Measurements from ENCODE around the gene HORMAD2.
"Not testable (repeated sequence)": the region's sequence is repeated elsewhere in the genome, so short reads cannot be mapped to it uniquely, and the experiment has no call there.

Gene HORMAD2

DNA sequence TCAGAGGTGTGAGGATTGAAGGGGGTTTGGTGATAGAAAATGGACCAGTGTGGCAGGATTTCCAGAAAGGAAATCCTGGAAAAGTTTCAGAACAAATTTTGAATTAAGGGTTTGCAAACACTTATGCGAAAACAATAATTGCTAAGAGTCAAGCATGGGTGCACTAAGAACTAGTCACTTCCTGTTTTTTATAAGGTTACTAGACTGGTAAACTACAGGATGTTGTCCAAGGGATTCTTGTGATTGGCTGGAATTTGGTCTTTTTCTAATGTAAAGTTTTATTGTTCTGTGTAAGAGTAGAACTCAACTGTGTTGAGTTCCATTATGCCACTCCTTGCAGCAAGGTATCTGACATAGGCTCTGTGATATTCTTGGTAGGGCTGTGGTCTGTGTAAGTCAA is 112.2 kb downstream of the HORMAD2 start:
- DNase-seq: peak in 1 of 5 experiments; percentile 31

DNA sequence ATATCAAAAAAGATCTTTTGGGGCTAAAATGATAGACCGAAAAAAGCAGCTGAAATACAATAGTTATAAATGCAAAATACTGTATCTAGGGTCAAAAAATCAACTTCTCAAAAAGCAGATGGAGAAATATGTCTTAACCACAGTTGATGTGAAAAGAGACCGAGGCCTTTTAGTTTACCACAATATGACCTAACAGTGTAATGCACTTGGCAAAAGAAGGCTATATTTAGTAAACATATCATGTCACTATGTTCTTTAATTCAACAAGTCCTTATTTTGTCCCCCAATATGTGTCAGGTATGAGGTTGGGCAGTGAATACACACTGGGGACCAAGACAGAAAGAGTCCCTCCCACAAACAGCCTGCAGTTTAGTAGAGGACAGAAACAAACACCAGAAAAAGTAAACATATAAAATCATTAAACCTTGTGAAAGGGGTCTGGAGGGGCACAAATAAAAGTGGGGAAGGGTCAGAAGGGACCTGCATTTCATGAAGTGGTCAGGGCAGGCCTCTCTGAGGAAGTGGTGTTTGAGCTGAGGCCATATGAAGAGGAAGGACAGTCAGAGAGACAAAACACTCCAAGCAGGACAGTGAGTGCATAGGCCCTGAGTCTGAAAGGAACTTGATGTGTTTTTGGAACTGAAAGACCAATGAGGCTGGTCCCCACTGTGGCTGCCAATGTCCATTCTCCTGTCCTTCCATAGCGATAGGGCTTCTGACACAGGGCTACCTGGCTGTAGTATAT is 112.9 kb downstream of the HORMAD2 start:
- no peak for DNase-seq

DNA sequence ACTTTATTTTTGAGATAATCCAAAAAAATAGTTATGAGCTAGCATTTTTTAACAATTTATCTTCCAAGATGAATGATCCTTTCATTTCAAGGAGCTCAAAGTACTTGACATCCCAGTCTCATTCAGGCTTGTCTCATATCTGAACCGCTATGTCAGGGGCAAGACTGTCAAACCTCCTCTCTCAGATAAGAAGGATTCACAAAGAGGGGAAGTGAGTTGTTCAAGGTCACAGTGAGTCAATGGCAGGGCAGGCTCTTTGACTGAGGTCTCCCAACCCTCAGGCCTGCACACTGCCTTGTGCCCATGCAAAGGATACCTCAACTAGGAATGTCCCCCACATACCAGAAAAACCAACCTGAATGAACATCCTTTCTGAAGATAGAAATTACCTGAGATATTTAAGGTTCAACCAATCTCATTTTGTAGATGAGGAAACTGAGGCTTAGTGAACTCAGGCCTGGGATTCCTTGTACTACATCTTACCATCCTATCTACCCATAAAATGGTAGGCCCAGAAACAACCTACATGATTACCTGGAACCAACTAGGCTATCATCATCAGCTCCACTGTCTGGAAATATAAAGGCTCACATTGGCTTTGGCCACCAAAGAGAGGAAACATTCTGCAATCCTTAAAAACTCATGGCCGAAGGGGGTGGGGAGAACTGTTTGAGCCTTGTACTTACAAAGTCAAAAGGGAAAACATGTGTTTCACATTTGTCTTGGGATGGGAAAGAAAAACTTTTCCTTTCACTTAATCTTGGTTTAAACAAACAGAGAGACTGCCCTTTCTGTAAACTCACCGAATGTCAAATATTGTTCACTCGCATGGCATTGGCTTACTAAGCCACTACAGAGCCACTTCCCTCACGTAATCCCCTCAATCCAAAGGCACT is 115.2 kb downstream of the HORMAD2 start:
- no peak for DNase-seq

DNA sequence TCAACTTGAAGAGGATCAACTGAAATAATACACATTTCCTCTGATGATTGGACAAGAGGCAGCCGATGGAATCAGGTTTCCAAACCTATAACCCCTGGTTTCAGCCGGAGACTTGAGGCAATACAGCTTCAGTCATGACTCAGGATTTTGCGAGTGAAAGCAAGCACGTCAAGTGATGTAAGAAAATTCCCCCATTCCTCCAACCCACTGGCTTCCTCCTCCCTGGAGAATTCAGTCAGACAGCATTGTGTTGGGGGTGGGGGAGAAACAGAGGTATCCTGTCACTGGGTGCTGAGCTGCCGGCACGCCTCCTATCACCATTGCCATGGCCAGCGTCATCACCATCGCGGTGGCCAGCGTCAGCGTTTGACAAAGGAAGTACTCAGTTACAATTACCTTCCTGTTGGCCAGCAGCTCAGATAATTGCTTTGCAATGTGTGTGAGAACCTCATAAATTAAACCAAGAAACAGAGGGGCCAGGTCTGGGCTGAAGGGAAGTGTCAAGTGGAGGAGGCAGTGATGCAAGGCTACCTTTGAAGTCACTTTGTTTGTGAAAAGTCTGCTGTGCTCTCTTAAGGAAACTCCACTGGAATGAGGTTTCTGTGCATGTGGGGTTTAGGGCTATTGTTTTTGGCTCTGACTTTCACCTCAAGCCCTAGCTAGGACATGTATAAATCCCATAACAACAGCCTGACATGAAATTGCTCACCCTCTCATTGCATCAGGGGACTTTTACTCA is 116.0 kb downstream of the HORMAD2 start:
- peak in 2 of 5 experiments; percentile 31 to 55 for DNase-seq

DNA sequence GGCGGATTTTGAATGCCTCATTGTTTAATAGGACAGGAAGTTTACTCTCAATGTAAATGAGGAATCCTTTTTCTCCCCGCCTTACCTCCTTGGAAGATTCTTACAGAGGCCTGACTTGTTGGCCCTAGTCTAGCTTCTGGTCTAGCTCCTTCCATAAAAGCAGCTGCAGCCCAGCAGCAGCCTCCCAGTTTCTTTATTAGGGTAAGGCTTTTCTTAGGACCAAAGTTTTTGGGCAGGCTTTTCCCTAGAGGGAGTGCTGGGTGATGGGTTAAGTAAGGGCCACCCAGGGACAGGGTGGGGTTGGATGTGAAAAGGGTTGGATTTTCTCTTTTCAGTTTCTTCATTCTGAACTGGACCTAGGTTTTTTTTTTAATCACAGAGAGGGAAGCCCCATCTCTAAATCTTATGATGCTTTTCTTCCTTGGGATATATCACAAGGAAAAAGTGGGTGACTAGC is 116.6 kb downstream of the HORMAD2 start:
- DNase-seq: no peak

DNA sequence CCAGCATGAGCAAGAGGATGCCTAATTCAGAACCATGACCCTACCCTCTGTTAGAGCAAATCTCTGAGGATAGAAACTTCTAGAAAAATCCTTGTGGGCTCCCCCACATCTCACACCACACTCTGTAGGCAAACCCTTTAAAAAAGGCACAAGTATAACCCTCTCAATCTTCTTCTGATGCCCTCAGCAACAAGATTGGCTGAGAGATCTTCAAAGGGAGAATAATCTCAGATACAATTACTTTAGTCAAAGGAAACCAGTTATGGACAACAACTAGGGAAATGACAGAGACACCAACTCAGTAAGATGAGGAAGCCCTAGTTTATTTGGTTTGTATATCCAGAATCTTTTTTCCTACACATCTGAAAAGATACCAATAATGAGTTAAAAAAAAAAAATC is 117.1 kb downstream of the HORMAD2 start:
- DNase-seq: no peak

DNA sequence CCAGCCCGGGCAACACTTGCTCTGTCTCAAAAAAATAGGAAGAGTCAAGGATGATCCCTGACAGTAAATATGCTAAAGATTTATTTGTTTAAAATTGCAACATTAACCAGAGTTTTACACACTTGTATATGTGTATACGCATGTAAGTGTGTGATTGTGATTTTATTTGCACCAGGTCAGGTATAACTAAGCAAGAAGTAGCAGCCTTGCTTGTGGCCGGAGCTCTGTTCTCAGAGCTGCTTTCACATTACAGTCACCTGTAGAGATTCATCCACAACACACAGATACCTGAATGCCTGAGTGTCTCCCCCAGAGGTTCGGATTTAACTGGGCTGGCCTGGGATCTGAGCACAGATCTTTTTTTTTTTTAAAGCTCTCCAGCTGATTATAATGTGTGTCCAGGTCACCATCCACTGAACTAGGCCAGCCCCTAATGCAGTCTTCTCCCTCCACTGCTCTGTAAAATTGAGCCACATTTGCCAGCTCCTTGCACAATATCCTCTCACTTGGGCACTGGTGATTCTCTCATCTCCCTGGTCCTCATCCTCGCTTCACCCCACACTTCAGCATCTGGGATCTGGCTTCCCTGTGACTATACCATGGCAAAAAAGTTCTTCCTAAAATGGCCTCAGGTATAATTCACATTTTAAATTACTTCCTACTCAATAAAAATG is 118.0 kb downstream of the HORMAD2 start:
- no peak for DNase-seq

DNA sequence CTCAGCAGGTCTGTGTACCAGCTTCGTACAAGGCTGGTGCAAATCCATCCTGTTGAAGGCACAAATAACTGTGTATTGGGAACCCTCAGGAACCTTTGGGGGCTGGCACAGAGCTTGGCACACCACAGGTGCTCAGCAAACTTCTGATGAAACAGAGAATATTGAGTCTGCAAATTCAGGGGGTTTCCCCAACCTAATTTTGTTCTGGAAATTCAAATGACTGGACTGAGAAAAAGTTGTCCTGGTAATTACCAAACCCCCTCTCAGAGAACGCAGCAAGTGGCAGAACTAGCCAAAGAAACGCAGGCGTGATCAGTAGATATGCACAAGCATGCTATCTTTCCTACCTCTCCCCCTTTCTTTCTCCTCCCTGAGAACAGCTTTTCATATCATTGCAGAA is 118.7 kb downstream of the HORMAD2 start:
- DNase-seq: no peak

DNA sequence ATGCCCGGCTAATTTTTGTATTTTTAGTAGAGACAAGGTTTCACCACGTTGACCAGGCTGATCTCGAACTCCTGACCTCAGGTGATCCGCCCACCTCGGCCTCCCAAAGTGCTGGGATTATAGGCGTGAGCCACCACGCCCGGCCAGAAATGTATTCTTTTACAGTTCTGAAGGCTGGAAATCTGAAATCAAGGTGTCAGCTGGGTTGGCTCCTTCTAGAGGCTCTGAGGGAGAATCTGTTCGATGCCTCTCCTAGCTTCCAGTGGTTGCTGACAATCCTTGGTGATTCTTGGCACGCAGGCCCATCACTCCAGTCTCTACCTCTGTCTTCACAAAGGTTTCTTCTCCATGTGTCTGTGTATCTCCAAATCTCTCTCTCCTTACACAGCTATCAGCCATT is 120.6 kb downstream of the HORMAD2 start:
- not testable (repeated sequence) for DNase-seq

GRCh38 chr22:30201945-30202344 is 121.7 kb downstream of the HORMAD2 start:
- DNase-seq: no peak

GRCh38 chr22:30202531-30203006 is 122.3 kb downstream of the HORMAD2 start:
- DNase-seq: no peak

DNA sequence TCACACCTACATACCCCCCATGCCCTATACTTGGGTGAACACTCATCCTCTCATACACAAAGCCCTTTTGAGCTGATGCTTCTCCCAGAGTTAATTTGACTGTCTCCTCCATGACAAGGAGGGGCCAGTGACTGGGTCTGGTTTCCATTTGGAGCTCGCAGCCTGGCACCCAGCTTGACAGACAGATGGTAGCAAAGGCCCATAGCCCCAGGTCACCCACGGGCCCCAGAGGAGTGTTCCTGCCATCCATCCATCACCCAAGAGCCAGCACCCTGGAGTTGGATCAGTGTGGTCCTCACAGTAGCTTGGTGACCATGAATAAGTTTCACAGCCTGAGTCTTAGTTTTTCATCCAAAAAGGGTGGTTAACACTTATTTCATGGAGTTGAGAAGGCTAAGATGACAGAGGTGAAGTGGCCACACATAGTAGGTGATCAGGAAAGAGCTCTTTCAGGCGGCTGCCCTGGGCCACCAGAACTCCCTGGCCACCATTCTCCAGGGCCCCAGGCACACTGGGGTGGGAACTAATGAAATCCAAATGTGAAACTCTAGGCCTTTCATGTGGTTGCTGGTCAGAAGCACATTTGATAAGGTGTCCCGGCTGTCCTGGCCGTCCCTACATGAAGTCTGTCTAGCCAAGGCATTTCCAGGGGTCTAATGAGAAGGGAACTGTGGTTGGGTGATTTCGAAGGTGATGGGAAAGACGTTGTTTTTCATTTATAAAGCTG is 123.9 kb downstream of the HORMAD2 start:
- DNase-seq: no peak

- no peak for DNase-seq
These were observed 124.5 kb downstream of the HORMAD2 start for GRCh38 chr22:30204742-30205111.

- no peak for DNase-seq
These were observed 125.2 kb downstream of the HORMAD2 start for GRCh38 chr22:30205281-30206115.

GRCh38 chr22:30206944-30207343 is 126.7 kb downstream of the HORMAD2 start:
- no peak for DNase-seq

GRCh38 chr22:30208631-30209603 is 128.7 kb downstream of the HORMAD2 start:
- peak in 1 of 5 experiments; percentile 45 for DNase-seq

DNA sequence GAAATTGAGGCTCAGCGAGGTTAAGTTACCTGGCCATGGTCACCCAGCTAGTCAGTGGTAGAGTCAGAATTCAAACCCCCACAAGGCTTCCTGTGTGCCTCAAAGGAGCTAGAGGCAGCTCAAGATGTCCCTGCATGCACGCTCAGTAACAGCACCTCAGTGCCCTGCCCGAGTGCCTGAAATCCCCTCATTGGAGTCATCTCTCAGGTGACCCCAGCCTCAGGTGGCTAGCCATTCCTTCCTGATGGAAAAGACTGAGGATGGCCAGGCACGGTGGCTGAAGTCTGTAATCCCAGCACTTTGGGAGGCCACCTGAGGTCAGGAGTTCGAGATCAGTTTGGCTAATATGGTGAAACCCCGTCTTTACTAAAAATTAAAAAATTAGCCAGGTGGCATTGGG is 129.4 kb downstream of the HORMAD2 start:
- no peak for DNase-seq

DNA sequence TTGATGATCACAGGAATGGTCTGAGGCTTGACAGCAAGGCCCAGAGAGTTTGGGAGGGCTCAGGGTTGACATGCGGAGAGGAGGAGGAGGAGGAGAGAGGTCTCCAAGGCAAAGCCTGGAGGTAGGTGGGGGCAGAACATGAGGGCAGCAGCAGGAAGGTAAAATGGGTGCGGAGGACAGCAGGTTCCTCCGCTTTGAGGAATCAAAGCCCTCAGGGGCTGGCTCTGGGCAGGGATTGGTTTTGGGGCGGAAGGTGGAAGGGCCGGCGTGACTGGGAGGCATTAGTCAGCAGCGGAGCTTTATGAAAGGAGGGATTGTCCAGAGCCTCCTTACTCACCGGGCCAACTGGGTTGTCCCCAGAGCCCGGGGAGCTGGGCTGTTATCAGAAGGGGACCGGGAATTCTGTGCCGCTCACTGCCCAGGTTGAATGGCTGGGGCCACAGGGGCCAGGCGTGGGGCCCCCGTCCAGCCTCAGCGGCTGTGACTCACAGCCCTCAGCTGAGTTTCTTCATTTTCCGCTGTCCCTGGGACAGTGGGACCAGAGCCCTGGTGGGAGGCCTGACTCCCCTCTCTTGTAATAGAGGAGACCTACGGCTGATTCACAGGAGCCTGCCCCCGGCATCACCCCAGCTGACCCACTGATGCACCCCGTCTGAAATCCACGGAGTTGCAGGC is 130.1 kb downstream of the HORMAD2 start:
- no peak for DNase-seq

All from T-helper 2 cell (primary cell).